Left ventricle myocardium superior (tissue), 1 donor: ENCODE results near the gene SYVN1. TPM values are rescaled to one million over a fixed set of nuclear protein-coding genes. Genes with fewer than 3 reads are reported as not detected.

ENCODE experiments used
- microRNA-seq: library from miRNA; unstranded; fragments of <30 nt; microRNA quantifications from one replicate; pipeline ENCODE4 v1.2.0, GENCODE V29; 2020; ENCODE audit warnings: borderline number of aligned reads
- total RNA-seq: library from RNA; stranded (reverse); fragmentation: NEBNext Ultra II Directional; extraction: Animal tissue kit (Norgen Biotek cat#: 25700); gene quantifications from one replicate; pipeline ENCODE4 v1.2.1, GENCODE V29; 2021
- donor health status: DM: no; HTN: yes; CAD: no; lungs with severe emphysema.

The SYVN1 gene
- total RNA-seq, 1 donor from 2014 or later: 38.6 TPM

Small RNA genes within 50 kb of the gene (microRNA-seq; reads per million reads assigned to microRNA genes)
- gene MIR6751: not detected

Other genes starting within 250 kb of the SYVN1 start
- 13.0 TPM for gene ATG2A, start 217.3 kb downstream of the SYVN1 start, total RNA-seq
- gene PPP2R5B, start 209.8 kb downstream of the SYVN1 start, total RNA-seq: 18.4 TPM
- gene GPHA2, start 198.6 kb downstream of the SYVN1 start, total RNA-seq: not detected
- not detected for gene MAJIN, start 162.4 kb downstream of the SYVN1 start, total RNA-seq
- 1.2 TPM for gene BATF2, start 137.5 kb downstream of the SYVN1 start, total RNA-seq
- gene ARL2, start 120.4 kb downstream of the SYVN1 start, total RNA-seq: 115 TPM
- gene SNX15, start 107.1 kb downstream of the SYVN1 start, total RNA-seq: 19.3 TPM
- 7.5 TPM for gene SAC3D1, start 93.3 kb downstream of the SYVN1 start, total RNA-seq
- gene NAALADL1, start 76.0 kb downstream of the SYVN1 start, total RNA-seq: 5.3 TPM
- 1.3 TPM for gene CDCA5, start 50.5 kb downstream of the SYVN1 start, total RNA-seq
- 23.7 TPM for gene ZFPL1, start 50.3 kb downstream of the SYVN1 start, total RNA-seq
- gene VPS51, start 38.3 kb downstream of the SYVN1 start, total RNA-seq: 84.8 TPM
- 112 TPM for gene TM7SF2, start 22.6 kb downstream of the SYVN1 start, total RNA-seq
- gene ZNHIT2, start 16.8 kb downstream of the SYVN1 start, total RNA-seq: 5.5 TPM
- gene FAU, start 12.4 kb downstream of the SYVN1 start, total RNA-seq: 724 TPM
- 33.7 TPM for gene MRPL49, start 12.2 kb downstream of the SYVN1 start, total RNA-seq
- gene SPDYC, start 35.7 kb upstream of the SYVN1 start, total RNA-seq: not detected
- 90.1 TPM for gene CAPN1, start 47.4 kb upstream of the SYVN1 start, total RNA-seq
- 3.5 TPM for gene POLA2, start 127.4 kb upstream of the SYVN1 start, total RNA-seq
- 13.0 TPM for gene CDC42EP2, start 180.3 kb upstream of the SYVN1 start, total RNA-seq
- gene DPF2, start 199.3 kb upstream of the SYVN1 start, total RNA-seq: 53.9 TPM
- gene TIGD3, start 220.2 kb upstream of the SYVN1 start, total RNA-seq: 0.97 TPM
- 4.6 TPM for gene SLC25A45, start 248.1 kb upstream of the SYVN1 start, total RNA-seq